GM18511 (cell line): ENCODE data around the gene WEE2.
A peak's percentile ranks its signal among the peaks of the same experiment; 100 is the strongest.
"Not testable (repeated sequence)": the region's sequence is repeated elsewhere in the genome, so short reads cannot be mapped to it uniquely, and the experiment has no call there.

ENCODE experiments used
- ATAC-seq: cut with Tn5 transposase; IDR thresholded peaks from one replicate; pipeline ENCODE4 v1.9.1; 2021; ENCODE audit warnings: mild to moderate bottlenecking, moderate library complexity; ENCODE audit not compliant: unreplicated experiment

WEE2 gene

DNA sequence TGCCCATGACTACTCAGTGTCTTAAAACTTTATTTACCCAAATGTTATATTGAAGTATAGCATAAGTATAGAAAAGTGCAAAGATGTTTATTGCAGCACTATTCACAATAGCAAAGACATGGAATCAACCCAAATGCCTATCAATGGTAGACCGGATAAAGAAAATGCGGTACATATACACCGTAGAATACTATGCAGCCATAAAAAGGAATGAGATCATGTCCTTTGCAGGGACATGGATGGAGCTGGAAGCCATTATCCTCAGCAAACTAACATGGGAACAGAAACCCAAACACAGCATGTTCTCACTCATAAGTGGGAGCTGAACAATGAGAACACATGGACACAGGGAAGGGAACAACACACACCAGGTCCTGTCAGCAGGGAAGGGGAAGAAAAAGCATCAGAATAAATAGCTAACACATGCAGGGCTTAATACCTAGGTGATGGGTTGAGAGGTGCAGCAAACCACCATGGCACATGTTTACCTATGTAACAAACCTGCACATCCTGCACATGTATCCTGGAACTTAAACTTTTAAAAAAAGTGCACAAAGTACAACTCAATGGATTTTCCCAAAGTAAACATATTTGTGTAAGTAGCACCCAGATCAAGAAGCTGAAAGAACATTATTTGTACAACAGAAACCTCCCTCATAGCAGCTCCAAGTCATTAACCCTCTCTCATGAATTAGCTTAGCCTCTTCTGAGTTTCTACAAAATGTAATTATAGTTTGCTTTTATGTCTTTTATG lies 18.9 kb upstream of the WEE2 start:
- not testable (repeated sequence) for ATAC-seq

DNA sequence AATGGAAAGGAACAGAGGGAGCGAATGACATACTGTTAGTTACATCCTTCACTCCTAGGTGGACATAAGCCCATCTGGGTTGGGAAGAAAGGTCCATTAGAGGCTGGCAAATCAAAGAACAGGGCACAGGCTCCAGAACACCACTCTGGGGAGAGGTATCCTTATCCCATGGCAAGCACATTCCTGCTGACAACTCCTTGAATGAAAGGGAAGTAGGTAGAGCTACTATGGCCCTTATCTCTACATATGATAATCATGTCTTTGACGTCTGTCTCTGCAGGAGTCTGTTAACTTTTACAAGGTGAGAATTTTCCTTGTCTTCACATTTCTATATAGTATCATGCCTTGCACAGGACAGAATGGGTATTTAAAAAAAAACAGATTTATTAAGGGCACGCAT lies 16.6 kb upstream of the WEE2 start:
- ATAC-seq: no peak

DNA sequence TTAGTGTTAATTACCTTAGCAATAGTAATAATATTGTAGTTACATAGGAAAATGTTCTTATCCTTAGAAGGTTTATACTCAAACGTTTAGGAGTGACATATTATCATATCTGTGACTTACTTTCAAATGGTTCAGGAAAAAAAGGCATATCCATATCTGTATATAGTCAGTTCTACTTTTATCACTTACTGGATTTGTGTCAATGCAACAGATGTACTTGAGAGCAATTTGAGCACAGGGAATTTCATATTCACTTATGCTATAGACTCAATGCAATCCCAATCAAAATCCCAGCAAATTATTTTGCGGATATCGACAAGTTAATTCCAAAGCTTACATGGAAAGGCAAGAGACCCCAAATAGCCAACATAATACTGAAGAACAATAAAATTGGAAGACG lies 16.2 kb upstream of the WEE2 start:
- ATAC-seq: no peak

DNA sequence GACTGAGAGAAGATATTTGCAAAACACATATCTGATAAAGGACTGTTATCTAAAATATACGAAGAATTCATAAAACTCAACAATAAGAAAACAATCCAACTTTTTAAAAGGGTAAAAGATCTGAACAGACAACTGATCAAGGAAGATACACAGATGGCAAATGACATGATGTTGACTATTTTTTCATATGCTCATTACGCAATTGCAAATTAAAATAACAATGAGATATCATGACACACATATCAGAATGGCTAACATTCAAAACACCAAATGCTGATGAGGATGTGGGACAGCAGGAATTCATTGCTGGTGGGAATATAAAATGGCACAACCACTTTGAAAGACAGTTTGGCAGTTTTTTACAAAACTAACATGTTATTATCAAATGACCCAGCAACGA lies 15.1 kb upstream of the WEE2 start:
- ATAC-seq: no peak

DNA sequence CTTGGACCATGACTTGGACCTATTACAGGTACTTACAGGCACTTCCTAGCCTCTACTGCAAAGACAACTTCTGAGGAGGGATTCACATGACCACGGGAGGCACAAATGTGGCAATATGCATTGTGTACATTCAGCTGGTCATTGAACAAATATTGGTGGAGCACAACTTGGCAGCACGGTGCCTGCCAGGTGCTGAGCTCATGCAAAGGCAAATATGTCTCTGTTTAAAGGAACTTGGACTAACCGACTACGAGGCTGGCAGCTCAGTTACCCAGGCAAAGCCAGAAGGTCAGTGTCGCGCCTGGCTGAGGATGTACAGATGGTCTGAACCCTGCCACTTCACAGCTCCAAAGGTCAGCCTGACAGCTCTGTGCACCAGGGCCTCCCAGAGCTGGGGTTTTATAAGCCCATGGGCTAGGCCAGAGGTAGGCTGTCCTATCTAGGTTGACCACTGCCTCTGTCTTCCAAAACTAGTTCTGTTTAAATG lies 12.3 kb upstream of the WEE2 start:
- ATAC-seq: peak; percentile 43

DNA sequence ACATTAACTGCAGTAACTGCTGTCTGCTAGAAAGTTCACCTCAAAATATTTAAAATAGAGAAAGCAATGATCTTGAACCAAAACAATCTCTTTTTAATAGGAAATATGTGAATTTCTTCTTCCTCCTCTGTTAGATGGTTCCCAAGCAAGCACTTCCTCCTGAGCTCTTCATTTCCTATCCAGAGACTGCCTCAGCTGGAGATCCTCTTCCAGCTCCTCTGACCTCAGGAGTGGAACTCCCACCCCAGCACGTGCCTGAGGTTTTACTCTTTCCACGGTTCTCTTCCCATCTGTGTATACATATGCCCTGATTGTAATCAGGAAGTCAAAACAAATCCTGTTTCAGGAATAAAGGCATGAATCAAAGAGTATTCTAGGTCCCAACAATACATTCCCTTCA lies 11.8 kb upstream of the WEE2 start:
- no peak for ATAC-seq

DNA sequence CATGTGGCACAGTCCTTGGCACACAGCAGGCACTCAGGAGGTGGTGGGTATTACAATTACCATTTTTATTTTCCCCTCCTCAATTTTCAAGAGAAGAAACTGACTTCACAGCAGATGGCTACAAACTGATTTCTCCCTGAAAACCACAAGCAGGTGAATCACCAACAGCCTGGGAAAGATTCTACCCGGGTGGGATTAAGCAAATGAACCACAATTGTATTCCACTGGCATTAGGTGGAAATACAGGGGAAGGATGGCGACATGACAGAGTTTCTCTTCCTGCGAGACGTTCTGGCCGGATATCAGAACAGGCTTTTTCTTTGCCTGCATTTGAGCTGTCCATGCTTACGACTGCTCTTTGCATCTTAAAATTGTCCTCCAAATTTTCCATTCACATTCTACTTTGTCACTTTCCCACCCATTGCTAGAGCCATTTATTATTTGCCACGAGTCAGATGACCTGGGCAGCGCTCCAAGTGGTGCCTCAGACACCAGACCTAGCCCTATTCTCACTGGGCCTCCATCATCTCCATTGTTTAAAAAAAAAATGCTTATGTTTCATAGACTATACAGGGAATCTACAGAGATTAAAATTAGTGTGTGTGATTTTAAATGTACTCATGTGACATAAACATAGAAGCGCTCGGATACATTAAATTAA lies 10.8 kb upstream of the WEE2 start:
- ATAC-seq: no peak

DNA sequence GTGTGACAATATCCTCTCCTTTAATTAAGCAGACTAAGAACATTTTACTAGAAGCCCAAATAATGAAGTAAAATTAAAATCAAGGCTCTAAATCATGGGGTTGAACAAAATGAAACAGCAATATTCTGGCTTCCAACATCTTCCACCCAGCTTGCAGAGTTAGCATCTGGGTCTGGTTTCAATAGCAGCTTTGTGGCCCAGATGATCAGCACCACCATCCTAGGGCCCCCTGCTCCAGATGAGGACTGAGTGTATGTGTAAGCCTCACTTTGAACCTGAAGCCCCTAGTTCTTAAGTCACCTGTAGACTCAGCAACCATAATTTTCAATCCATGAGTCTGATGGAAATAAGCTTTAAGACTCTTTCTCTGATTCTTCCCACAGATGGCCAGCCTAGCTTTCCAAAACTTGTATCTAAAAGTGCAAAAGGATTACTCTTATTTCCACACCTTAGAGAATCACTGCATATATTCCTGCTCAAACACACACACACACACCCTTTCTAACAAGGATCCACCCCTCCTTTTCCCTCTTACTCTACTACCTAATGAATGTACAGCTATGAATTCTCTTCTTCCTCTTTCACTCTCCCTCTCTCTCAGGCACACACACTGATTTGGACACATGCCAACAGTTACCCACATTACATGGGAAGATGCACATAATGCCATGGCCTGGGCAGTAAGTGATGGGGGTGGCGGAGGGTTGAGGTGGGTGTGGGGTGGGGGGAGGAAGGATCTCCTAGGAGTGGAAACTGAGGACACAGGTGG lies 9.7 kb upstream of the WEE2 start:
- ATAC-seq: no peak

DNA sequence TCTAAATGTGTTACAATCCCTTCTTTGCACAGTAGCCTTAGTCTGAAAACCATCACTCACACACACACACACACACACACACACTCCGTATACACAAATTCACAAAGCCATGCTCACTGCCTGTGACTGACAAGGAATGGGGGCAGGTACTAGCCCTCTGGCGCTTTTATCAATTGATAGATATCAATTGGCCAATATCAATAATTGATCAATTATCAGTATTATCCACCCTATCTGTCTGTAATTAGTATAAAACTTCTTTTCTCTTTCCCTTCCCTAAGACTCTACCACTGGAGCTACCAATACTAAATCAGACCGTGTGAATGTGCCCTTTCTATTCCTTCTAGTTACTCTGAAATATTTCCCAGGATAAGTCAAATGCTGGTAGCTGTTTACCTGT lies 8.3 kb upstream of the WEE2 start:
- ATAC-seq: no peak

DNA sequence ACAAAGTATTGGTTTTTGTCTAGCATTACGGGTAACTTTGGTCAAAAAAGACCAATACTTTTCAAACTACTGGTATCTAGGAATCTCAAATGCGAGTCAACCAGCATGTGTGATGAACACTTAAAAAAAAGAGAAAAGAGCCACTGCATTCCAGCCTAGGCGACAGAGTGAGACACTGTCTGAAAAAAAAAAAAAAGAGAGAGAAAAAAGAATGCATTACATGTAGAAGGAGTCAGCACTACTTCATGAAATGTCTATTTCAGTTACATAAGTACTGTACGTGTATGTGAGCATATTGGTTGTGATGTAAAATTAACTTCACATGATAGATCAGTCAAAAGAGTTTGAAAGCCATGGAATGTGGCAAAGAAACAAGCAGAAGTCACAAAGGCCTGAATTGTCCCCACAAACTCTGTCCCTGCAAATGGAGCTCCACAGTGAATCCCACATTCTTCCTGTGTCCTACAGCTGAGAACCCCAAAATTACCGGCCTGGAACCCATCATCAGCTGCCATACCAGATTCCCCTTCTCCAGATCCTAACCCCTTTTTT lies 7.8 kb upstream of the WEE2 start:
- no peak for ATAC-seq

DNA sequence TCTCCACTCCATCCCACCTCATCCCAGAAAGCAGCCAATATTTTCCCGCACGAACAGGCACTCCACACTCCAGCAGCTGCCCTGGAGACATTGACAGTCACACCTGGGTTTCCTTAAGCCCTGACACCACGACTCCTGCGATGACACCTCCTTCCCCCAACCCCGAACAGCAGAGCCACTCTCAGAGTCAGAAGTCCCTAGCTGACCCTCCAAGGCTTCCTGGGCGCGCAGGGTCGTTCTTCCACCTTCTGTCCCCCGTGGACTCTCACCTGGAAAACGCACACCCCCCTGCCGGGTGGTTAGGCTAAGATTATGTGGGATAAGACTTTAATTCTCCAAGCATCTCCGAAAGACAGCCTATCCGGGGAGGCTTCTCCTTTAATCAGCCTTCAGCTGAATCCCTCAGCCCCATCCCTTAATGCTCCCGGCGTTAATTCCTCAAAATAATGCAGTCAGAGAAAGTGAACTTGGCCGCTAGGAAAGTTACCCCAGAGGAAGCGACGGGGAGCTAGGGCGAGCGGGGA lies 7.2 kb upstream of the WEE2 start:
- ATAC-seq: peak; percentile 14

DNA sequence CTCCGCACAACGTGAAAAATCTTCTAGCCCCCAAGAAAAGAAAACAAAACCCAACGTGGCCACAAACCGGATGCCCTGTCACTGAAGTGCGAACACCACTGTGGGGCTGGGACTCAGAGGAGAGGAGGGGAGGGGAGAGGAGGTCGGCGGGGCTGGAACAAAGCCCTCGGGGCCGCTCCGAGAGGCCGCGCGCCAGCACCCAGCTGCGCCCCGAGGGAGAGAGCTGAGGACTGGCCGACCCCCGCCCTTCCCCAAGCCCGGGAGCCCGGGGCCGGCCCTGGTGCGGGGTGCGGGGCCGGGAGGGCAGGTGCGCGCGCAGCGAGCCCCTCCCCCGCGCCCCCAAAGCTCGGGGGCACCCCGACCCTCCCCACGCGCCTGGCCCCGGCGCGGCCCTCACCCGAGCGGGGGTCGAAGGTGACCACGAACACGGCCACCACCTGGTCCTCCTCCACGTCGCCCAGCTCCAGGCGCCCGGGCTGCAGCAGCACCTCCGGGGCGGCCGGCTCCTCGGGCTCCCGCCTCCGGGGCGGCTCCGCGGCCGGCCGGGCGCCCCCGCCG lies 6.6 kb upstream of the WEE2 start:
- peak; percentile 84 for ATAC-seq

DNA sequence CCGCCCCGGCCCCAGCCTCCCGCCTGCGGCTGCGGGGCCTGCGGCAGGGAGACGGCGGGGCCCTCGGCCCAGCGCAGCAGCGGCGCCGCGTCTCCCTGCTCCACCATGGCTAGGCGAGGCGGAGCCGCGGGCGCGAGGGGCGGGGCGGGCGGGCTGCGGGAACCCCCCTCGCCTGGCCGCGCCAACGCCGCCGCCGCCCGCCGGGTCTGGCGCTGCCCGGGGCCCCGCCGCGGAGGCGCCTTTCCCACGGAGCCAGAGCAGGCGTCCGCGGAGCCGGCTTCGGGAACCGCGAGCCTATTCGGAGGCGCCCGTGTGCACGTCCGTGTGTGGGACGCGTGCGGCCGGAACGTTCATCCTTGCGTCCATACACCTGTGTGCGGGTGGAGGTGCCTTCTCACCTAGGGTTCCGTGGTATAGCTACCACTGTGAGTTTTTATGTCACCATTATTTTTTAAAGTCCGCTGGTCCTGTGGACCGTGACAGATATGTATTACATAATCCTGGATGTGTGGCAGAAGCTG lies 6.0 kb upstream of the WEE2 start, which contains the start of gene DENND11:
DENND11 (minus strand) TSS at position 120 of the 521 bp plus-strand sequence; CDS start at position 107, 13 bp downstream.
- ATAC-seq: peak; percentile 82

DNA sequence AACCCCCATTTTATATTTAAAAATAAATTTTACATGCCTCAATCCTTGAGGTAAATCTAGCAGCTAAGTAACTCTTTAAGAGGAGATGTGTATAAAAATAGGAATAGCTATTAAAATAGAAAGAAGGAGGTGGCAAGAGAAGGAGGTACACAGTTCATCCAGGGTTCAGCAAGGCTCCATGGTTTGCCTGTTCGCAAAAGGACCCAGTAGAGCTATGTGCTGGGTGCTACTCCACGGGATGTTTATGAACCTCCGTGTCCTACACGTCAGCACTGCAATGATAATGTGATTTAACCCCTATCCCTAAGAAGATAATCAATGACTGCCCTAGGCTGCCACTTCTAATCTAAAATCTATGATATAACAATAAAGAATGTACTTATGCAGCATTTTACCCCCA lies 5.3 kb upstream of the WEE2 start:
- ATAC-seq: no peak

DNA sequence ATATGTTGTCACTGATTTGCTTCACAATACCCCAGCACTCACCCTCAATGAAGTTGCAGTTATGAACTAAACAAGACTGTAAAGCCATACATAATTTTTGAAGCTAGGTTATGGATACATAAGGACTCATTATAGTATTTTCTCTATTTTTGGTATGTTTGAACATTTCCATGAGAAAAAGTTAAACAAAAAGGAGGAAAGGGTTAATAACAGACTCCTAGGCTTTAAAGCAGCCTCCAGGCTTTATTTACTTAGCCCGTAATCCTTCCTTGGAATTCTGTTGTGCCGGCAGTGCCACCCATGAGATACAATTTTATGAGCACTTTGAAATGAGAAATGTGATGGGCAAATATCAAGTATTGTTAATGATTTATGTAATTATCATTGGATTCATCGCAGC lies 4.0 kb upstream of the WEE2 start:
- ATAC-seq: no peak

DNA sequence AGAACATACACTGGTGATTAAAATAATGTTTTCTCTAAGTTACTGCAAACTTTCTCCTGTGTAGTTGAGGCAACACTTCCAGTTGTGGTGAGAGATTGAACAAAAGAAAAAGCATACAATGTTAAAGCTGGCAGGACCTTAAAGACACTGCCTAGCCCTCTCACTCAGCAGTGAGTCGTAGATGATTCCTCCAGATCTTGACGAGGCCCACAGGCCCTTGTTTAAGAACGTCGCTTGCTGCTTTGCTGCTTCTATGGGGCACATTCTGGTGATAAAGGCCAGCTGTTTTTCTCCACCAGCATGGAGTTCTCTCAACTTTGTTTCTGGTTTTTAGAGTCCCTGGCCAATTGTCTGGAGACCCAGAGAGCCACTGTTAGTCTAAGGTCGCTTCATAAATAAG lies 3.4 kb upstream of the WEE2 start:
- ATAC-seq: no peak

DNA sequence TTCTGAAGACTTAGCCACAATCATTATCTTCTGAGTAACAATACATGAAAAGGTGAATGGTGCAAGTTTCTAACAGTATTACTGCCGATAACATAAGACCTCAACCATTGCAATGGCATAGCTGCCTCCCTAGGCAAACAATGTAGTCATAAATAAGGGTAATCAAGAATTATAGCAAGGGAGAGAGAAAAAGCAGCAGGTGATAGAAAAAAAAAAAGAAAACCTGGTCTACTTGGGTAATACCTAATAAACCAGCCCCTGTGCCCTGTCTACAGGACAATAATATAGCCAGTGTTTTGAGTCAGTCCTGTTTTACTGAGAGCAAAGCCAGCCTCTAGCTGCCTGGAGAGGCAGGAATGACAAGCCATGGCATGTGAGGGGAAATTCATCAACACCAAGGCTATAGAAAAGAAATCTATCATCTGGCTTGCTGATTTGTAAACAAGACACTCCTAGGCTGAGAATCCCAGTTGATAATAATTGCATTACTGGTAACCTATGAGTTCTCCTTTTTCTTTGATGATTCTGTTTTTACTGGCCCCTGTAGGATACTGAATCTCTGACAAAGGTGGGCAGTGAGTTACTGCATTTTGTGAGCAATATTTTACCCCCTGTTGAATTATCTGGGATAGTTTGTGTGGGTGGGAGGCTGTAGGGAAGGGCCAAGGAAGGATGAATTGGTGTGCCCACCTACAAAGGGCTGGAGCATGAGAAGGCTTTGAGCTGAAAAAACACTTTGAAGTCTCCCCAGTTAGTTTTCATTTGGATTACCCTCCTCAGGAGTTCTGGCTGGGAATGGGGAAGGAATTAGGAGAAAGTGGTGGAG lies 1.7 kb upstream of the WEE2 start:
- no peak for ATAC-seq

DNA sequence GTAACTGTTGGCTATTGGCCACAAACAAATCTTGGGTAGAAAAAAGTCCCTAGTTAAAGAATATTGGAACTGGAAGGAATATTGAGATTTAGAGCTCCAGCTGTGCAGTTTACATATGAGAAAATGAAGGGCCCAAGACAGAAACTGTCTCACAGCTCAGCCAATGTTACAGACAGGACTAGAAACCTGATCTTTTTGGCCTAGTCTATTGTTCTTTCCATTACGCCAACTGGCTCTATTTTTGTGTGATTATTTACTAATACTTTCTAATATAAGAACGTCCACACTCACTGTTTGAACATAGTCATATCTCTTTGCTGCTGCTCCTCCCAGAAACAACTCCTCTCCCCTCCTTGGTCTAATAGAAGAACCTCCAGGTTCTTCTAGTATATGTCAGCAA lies 1.2 kb downstream of the WEE2 start:
- ATAC-seq: no peak

DNA sequence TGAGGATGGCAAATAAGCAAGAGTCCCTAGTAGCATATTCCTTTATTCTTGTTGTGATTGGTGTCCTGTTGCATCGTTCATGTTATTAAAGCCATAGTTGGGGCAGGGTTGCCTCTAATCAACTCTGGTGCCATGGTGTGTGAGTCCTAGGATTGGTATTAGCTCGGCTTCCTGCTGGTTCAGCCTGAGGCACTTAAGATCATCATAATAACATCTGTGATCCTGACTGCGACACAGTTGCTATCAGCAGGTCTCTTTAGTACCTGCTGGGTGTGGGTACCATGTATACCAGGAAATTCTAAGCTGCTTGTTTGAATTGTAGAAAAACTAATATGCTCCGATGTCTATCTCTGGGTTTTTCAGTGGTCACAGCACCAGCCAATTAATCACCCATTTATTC lies 1.6 kb downstream of the WEE2 start:
- no peak for ATAC-seq

DNA sequence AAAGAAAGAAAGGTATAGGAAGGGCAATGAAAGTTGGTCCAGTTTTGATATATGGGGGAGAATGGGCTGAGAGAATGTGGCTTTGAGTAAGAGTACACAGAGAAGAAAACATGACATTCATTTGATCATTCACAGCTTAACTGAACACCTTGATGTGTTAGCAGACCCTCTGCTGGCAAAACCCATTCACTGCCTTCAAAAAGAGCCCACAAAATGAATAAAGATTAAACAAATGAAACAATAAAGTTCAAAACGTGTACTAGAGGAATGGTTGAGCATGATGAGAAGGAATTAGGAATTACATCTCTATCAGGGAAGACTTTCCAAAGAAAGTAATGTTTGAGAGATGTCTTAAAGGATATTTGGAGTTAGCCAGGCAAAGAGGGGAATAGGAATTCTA lies 2.1 kb downstream of the WEE2 start:
- no peak for ATAC-seq
